Measurements from ENCODE around the gene ANAPC15.

DNA sequence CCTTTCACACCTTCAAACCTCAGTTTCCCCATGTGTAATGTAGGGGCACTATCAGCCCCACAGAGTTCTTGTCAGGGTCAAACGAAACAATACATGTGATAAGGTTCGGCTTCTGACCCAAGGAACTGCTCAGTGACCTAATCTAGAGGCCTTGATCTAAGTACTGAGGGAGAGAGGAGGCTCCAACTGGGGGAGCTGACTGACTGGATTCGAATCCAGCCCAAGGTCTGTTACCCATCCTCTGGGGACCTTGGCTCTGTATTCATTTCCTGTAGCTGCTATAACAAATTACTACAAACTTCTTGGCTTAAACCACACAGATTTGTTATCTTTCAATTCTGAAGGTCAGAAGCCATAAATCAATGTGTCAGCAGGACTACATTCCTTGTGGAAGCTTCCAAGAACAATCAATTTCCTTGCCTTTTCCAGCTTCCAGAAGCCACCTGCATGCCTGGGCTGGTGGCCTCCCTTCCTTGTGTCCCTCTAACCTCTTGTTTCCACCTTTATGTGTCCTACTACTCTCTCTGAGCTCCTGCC, 10.7 kb upstream of the ANAPC15 start:
- TF ChIP-seq, protein P1, sequence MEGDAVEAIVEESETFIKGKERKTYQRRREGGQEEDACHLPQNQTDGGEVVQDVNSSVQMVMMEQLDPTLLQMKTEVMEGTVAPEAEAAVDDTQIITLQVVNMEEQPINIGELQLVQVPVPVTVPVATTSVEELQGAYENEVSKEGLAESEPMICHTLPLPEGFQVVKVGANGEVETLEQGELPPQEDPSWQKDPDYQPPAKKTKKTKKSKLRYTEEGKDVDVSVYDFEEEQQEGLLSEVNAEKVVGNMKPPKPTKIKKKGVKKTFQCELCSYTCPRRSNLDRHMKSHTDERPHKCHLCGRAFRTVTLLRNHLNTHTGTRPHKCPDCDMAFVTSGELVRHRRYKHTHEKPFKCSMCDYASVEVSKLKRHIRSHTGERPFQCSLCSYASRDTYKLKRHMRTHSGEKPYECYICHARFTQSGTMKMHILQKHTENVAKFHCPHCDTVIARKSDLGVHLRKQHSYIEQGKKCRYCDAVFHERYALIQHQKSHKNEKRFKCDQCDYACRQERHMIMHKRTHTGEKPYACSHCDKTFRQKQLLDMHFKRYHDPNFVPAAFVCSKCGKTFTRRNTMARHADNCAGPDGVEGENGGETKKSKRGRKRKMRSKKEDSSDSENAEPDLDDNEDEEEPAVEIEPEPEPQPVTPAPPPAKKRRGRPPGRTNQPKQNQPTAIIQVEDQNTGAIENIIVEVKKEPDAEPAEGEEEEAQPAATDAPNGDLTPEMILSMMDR (IDR thresholded peaks at IDR 0.05) = no peak
- TF ChIP-seq POLR2A (IDR thresholded peaks at IDR 0.05) (no peak), POLR2AphosphoS5 (IDR thresholded peaks at IDR 0.05) (no peak)

Measured in stomach (tissue), 4 donors.